Fibroblast of lung (primary cell): ENCODE data around the gene TRPV4. TPM values are rescaled to one million over a fixed set of nuclear protein-coding genes. Genes with fewer than 3 reads are reported as not detected.

Experiments used
- DNase-seq, 2 donors: peaks; one replicate each; pipeline versions ENCODE4 v3.0.0 to v3.0.0-alpha.2; 2010; ENCODE audit warnings: low read depth in 2 of 2
- H2AFZ ChIP-seq: 2 replicates; pipeline ENCODE4 v1.5.1; 2012; ENCODE audit warnings: low read length, control low read depth, inconsistent platforms
- H3K27ac ChIP-seq: 2 replicates; pipeline ENCODE4 v1.5.1; 2011; ENCODE audit warnings: low read length, control low read depth; ENCODE audit not compliant: insufficient read depth
- H3K27me3 ChIP-seq: 2 replicates; pipeline ENCODE4 v1.5.1; 2011; ENCODE audit warnings: mild to moderate bottlenecking, low read length; ENCODE audit not compliant: control insufficient read depth, insufficient read depth
- H3K36me3 ChIP-seq: 2 replicates; pipeline ENCODE4 v1.5.1; 2011; ENCODE audit warnings: low read length; ENCODE audit not compliant: control insufficient read depth, insufficient read depth
- H3K4me1 ChIP-seq: 2 replicates; pipeline ENCODE4 v1.5.1; 2011; ENCODE audit warnings: low read length; ENCODE audit not compliant: control insufficient read depth, insufficient read depth; ENCODE audit errors: extremely low read depth
- H3K4me2 ChIP-seq: 2 replicates; pipeline ENCODE4 v1.5.1; 2011; ENCODE audit warnings: low read length, control low read depth; ENCODE audit not compliant: insufficient read depth; ENCODE audit errors: extremely low read depth
- H3K4me3 ChIP-seq, 4 experiments: fragments of 200-600 bp in 1 of 4; sonication (generic) in 1 of 4; replicated peaks in 1 of 4; 2 replicates each; pipeline ENCODE4 v1.5.1; 2011 to 2016; ENCODE audit warnings: low read length in 4 of 4, low read depth in 3 of 4, mild to moderate bottlenecking in 3 of 4, control low read depth in 2 of 4, inconsistent platforms in 1 of 4, mixed read lengths in 1 of 4; ENCODE audit not compliant: insufficient read depth in 1 of 4; ENCODE audit errors: control extremely low read depth in 1 of 4
- H3K79me2 ChIP-seq: 2 replicates; pipeline ENCODE4 v1.5.1; 2012; ENCODE audit warnings: mild to moderate bottlenecking, low read length, inconsistent platforms; ENCODE audit not compliant: control insufficient read depth, insufficient read depth
- H3K9ac ChIP-seq: 2 replicates; pipeline ENCODE4 v1.5.1; 2011; ENCODE audit warnings: mild to moderate bottlenecking, low read length, control low read depth; ENCODE audit not compliant: insufficient read depth
- H3K9me3 ChIP-seq: 2 replicates; pipeline ENCODE4 v1.5.1; 2012; ENCODE audit warnings: low read depth, low read length; ENCODE audit not compliant: control insufficient read depth, insufficient read depth
- H4K20me1 ChIP-seq: 2 replicates; pipeline ENCODE4 v1.5.1; 2011; ENCODE audit warnings: low read length; ENCODE audit not compliant: control insufficient read depth, insufficient read depth; ENCODE audit errors: extremely low read depth
- EZH2 ChIP-seq: IDR thresholded peaks from 2 replicates; pipeline ENCODE4 v1.5.1; 2012; ENCODE audit warnings: low read length, control low read depth, mild to moderate bottlenecking; ENCODE audit errors: missing control alignments
- polyA plus RNA-seq, 2 donors: library from polyadenylated mRNA; depleted of rRNA in 1 of 2; stranded (reverse) in 1 of 2; unstranded in 1 of 2; fragments of >200 nt; gene quantifications; 2 replicates each; pipeline ENCODE4 v1.2.1, GENCODE V29; 2011 to 2012; ENCODE audit warnings: missing spikeins in 1 of 2
- total RNA-seq: library from RNA; depleted of rRNA; stranded (reverse); fragments of >200 nt; gene quantifications from 2 replicates; pipeline ENCODE4 v1.2.1, GENCODE V29; 2014
- TF ChIP-seq, protein P1 (sequence below), 2 donors: IDR thresholded peaks in 1 of 2; conservative IDR thresholded peaks in 1 of 2; 1 replicate in 1 of 2; 2 replicates in 1 of 2; pipeline ENCODE4 v1.5.1; 2011 to 2012; ENCODE audit warnings: low read length in 2 of 2, control low read depth in 1 of 2, inconsistent platforms in 1 of 2, low read depth in 1 of 2, mild to moderate bottlenecking in 1 of 2

TRPV4 gene
- total and polyA plus RNA-seq, 2 donors (not counting 1 experiment from before 2014, with no cell fraction given) = 0.66 to 0.83 TPM

DNA sequence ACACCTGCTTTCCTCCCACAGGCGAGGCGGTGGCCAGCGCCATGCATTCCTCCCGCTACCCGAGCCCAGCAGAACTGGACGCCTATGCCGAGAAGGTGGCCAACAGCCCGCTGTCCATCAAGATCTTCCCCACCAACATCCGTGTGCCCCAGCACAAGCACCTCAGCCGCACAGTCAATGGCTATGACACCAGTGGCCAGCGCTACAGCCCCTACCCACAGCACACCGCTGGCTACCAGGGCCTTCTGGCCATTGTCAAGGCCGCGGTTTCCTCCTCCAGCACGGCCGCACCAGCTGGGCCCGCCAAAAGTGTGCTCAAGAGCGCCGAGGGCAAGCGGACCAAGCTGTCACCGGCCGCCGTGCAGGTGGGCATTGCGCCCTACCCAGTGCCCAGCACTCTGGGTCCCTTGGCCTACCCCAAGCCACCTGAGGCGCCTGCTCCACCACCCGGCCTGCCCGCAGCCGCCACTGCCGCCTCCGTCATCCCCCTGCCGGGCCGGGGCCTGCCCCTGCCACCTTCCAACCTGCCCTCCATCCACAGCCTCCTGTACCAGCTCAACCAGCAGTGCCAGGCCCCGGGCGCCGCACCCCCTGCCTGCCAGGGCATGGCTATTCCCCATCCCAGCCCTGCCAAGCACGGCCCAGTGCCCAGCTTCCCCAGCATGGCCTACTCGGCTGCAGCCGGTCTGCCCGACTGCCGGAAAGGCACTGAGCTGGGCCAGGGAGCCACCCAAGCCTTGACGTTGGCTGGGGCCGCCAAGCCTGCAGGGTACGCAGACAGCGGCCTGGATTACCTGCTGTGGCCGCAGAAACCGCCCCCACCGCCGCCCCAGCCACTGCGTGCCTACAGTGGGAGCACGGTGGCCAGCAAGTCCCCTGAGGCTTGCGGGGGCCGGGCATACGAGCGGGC is 65.0 kb downstream of the TRPV4 start:
- H3K9ac ChIP-seq = no peak overlapping the region
- TF ChIP-seq, protein P1, sequence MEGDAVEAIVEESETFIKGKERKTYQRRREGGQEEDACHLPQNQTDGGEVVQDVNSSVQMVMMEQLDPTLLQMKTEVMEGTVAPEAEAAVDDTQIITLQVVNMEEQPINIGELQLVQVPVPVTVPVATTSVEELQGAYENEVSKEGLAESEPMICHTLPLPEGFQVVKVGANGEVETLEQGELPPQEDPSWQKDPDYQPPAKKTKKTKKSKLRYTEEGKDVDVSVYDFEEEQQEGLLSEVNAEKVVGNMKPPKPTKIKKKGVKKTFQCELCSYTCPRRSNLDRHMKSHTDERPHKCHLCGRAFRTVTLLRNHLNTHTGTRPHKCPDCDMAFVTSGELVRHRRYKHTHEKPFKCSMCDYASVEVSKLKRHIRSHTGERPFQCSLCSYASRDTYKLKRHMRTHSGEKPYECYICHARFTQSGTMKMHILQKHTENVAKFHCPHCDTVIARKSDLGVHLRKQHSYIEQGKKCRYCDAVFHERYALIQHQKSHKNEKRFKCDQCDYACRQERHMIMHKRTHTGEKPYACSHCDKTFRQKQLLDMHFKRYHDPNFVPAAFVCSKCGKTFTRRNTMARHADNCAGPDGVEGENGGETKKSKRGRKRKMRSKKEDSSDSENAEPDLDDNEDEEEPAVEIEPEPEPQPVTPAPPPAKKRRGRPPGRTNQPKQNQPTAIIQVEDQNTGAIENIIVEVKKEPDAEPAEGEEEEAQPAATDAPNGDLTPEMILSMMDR (conservative IDR thresholded peaks at IDR 0.05 in 1 of 2, IDR thresholded peaks at IDR 0.05 in 1 of 2; ENCODE audit: low read depth in 1 of 2, low read length in 2 of 2) = no peak
- DNase-seq = no peak

DNA sequence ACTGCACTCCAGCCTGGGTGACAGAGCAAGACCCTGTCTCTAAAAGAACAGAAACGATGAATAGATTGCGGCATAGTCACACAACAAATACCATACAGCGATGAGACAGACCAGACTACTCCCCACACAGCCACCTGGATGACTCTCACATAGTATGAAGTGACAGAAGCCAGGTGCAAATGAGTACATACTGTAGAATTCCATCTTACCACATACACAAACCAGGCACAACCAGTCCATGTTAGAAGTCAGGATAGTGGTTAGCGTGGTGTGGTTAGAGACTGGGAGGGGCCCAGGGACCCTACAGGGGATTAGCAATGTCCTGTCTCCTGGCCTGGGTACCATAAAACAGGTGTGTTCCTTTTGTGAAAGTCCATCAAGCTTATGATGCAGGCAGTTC is 65.7 kb downstream of the TRPV4 start:
- TF ChIP-seq, protein P1 (conservative IDR thresholded peaks at IDR 0.05 in 1 of 2, IDR thresholded peaks at IDR 0.05 in 1 of 2; ENCODE audit: low read depth in 1 of 2, low read length in 2 of 2) = no peak
- no peak for TF ChIP-seq EZH2
- no peak overlapping the region for H3K4me2 ChIP-seq

More for the DNA sequence above, 65.0 kb downstream of the TRPV4 start:
- no peaks in the 10 kb centered on the region for H3K9me3 ChIP-seq
- no peaks in the 10 kb centered on the region for H4K20me1 ChIP-seq
- no peaks in the 10 kb centered on the region for H3K27me3 ChIP-seq
- no peak overlapping the region for H2AFZ ChIP-seq
- no peaks in the 10 kb centered on the region for H3K79me2 ChIP-seq
- no peak overlapping the region for H3K4me2 ChIP-seq
- H3K4me1 ChIP-seq = no peaks in the 10 kb centered on the region
- H3K4me3 ChIP-seq = no peak overlapping the region
- no peaks in the 10 kb centered on the region for H3K36me3 ChIP-seq
- no peak overlapping the region for H3K27ac ChIP-seq

DNA sequence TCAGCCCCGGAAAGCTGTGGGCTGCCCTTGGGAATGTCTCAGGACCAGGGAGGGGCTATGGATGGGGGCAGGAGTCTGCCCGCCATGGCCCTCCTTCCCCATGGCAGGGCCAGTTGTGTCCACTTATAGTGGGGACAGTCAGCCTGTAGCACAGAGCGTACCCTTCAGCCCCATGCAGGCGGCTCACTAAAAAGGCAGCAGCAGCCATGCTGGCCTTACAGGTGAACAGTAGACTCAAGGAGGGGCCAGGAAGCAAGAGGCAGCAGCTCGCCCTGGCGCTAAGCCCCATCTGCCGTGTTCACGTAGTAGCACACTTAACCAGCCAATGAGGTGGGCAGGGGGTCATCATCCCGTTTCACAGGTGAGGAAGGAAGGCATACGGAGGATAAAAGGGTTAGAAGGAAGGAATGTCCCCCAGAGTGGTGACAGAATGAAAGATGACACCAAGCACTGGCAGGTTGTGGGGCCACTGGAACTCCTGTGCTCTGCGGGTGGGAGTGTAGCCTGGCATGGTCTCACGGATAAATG is 66.9 kb downstream of the TRPV4 start:
- Histone ChIP-seq H3K27me3 (no peaks in the 10 kb centered on the region), H3K4me1 (no peaks in the 10 kb centered on the region), H3K4me2 (no peak overlapping the region), H3K4me3 (no peak overlapping the region), H3K27ac (no peak overlapping the region), H3K79me2 (no peaks in the 10 kb centered on the region), H4K20me1 (no peaks in the 10 kb centered on the region), H3K9me3 (no peaks in the 10 kb centered on the region), H3K9ac (no peak overlapping the region), H2AFZ (no peak overlapping the region), H3K36me3 (no peaks in the 10 kb centered on the region)
- TF ChIP-seq, protein P1 (conservative IDR thresholded peaks at IDR 0.05 in 1 of 2, IDR thresholded peaks at IDR 0.05 in 1 of 2; ENCODE audit: low read depth in 1 of 2, low read length in 2 of 2) = no peak
- no peak for TF ChIP-seq EZH2
- no peak for DNase-seq

More for the DNA sequence above, 65.7 kb downstream of the TRPV4 start:
- Histone ChIP-seq H3K4me3 (no peak overlapping the region), H3K27ac (no peak overlapping the region), H3K27me3 (no peaks in the 10 kb centered on the region), H3K79me2 (no peaks in the 10 kb centered on the region), H4K20me1 (no peaks in the 10 kb centered on the region), H2AFZ (no peak overlapping the region), H3K9ac (no peak overlapping the region), H3K36me3 (no peaks in the 10 kb centered on the region), H3K9me3 (no peaks in the 10 kb centered on the region), H3K4me1 (no peaks in the 10 kb centered on the region)
- no peak for DNase-seq
